Caco-2 (cell line): ENCODE results near the gene AUTS2. TPM values are rescaled to one million over a fixed set of nuclear protein-coding genes. Genes with fewer than 3 reads are reported as not detected.

Experiments used
- BruUV-seq: library from RNA; stranded (reverse); fragments of 400-500 nt; replicated peaks from 2 replicates; lab custom pipeline; 2021; lab: Mats Ljungman, UMichigan
- CTCF ChIA-PET: fragments of 300-600 bp; sonication (Branson Sonifier 250); formaldehyde crosslinking; loops from one replicate; lab custom pipeline; 2022; ENCODE audit warnings: antibody characterized with exemption; lab: Charles Lee
- POLR2A ChIA-PET: fragments of 300-600 bp; sonication (Branson Sonifier 250); formaldehyde crosslinking; loops from one replicate; lab custom pipeline; 2022; ENCODE audit warnings: antibody characterized with exemption; lab: Charles Lee
- DNase-seq, 2 experiments: peaks; one replicate each; pipeline versions ENCODE4 v3.0.0 to v3.0.0-alpha.2; 2020 to 2022
- H3K27me3 ChIP-seq: replicated peaks from 2 replicates; pipeline ENCODE4 v1.6.0; 2011; ENCODE audit warnings: low read length; ENCODE audit not compliant: control insufficient read depth, insufficient read depth
- H3K36me3 ChIP-seq: 2 replicates; pipeline ENCODE4 v1.5.1; 2011; ENCODE audit warnings: low read length; ENCODE audit not compliant: control insufficient read depth, insufficient read depth
- H3K4me1 ChIP-seq: fragments of 250-450 bp; sonication (Bioruptor Pico); 2 replicates; pipeline ENCODE4 v1.5.1; 2020; ENCODE audit warnings: mild to moderate bottlenecking
- H3K4me3 ChIP-seq: 2 replicates; pipeline ENCODE4 v1.5.1; 2011; ENCODE audit warnings: low read depth, mild to moderate bottlenecking, control low read depth, low read length
- H3K9me3 ChIP-seq: fragments of 250-450 bp; sonication (Bioruptor Pico); 2 replicates; pipeline ENCODE4 v1.5.1; 2020; ENCODE audit warnings: mild to moderate bottlenecking, moderate library complexity
- H3K27ac Mint-ChIP-seq: one replicate; pipeline ENCODE4 v1.8.0; 2022; ENCODE audit warnings: mixed read lengths; ENCODE audit not compliant: unreplicated experiment
- H3K27me3 Mint-ChIP-seq: one replicate; pipeline ENCODE4 v1.8.0; 2022; ENCODE audit warnings: mixed read lengths; ENCODE audit not compliant: insufficient read depth, unreplicated experiment
- H3K36me3 Mint-ChIP-seq: one replicate; pipeline ENCODE4 v1.8.0; 2022; ENCODE audit warnings: mild to moderate bottlenecking, mixed read lengths; ENCODE audit not compliant: insufficient read depth, unreplicated experiment
- H3K4me1 Mint-ChIP-seq: one replicate; pipeline ENCODE4 v1.8.0; 2022; ENCODE audit warnings: low read depth, mixed read lengths; ENCODE audit not compliant: unreplicated experiment
- H3K4me3 Mint-ChIP-seq: one replicate; pipeline ENCODE4 v1.8.0; 2022; ENCODE audit warnings: mild to moderate bottlenecking, moderate library complexity, mixed read lengths; ENCODE audit not compliant: unreplicated experiment
- H3K9me3 Mint-ChIP-seq: one replicate; pipeline ENCODE4 v1.8.0; 2022; ENCODE audit warnings: mixed read lengths; ENCODE audit not compliant: unreplicated experiment
- CTCF ChIP-seq, 2 experiments: fragments of 200-600 bp in 1 of 2; IDR thresholded peaks; 1 replicate in 1 of 2; 2 replicates in 1 of 2; pipeline versions ENCODE4 v1.5.1 to v1.8.0; 2011 to 2022; ENCODE audit warnings: antibody characterized with exemption in 1 of 2, control low read depth in 1 of 2, inconsistent platforms in 1 of 2, low read depth in 1 of 2, low read length in 1 of 2, mild to moderate bottlenecking in 1 of 2, moderate library complexity in 1 of 2; ENCODE audit not compliant: insufficient read depth in 1 of 2, severe bottlenecking in 1 of 2, unreplicated experiment in 1 of 2
- intact Hi-C: fragments of 100-400 bp; cut with micrococcal nuclease; formaldehyde crosslinking; loops from one replicate; pipeline ENCODE4 v1.10.0; 2022; ENCODE audit not compliant: unreplicated experiment
- total RNA-seq: library from RNA; stranded (reverse); gene quantifications from 2 replicates; pipeline ENCODE4 v1.2.3, GENCODE V29; 2022

The AUTS2 gene
- total RNA-seq, 1 experiment from 2014 or later = 37.1 TPM

GRCh38 chr7:69942573-69942972 is 344.3 kb downstream of the AUTS2 start:
- intact Hi-C loops = no loop called here

GRCh38 chr7:69946901-69947300 is 348.6 kb downstream of the AUTS2 start:
- CTCF ChIA-PET = no interaction called here

More at GRCh38 chr7:69942573-69942972, 344.3 kb downstream of the AUTS2 start:
- no peak for TF ChIP-seq CTCF (IDR thresholded peaks at IDR 0.05; ENCODE audit: insufficient read depth in 1 of 2, low read depth in 1 of 2, low read length in 1 of 2, severe bottlenecking in 1 of 2, unreplicated experiment in 1 of 2)
- CTCF ChIA-PET = no interaction called here
- no peaks in the 10 kb centered on the region for H3K27me3 ChIP-seq
- DNase-seq = no peak
- no peaks in the 10 kb centered on the region for H3K36me3 ChIP-seq
- no peak overlapping the region for H3K4me3 ChIP-seq
- H3K4me3 Mint-ChIP-seq = no peak overlapping the region
- H3K27ac Mint-ChIP-seq = no peak overlapping the region
- H3K9me3 ChIP-seq = no peaks in the 10 kb centered on the region
- no peaks in the 10 kb centered on the region for H3K4me1 Mint-ChIP-seq
- no peaks in the 10 kb centered on the region for H3K9me3 Mint-ChIP-seq
- POLR2A ChIA-PET = no interaction called here
- H3K4me1 ChIP-seq = no peaks in the 10 kb centered on the region
- H3K36me3 Mint-ChIP-seq = no peaks in the 10 kb centered on the region
- no TSS peak for BruUV-seq
- H3K27me3 Mint-ChIP-seq = peaks cover 17% of the 10 kb centered on the region

GRCh38 chr7:69947998-69948397 is 349.7 kb downstream of the AUTS2 start:
- H3K9me3 ChIP-seq = no peaks in the 10 kb centered on the region
- no peak overlapping the region for H3K4me3 ChIP-seq
- intact Hi-C loops = loop anchor here (1.0 kb wide), 1 partner anchor 8 kb away; no protein-coding TSS in a partner anchor
- BruUV-seq = no TSS peak
- ChIA-PET CTCF (no interaction called here), POLR2A (no interaction called here)
- H3K27me3 ChIP-seq = no peaks in the 10 kb centered on the region
- no peak overlapping the region for H3K27ac Mint-ChIP-seq
- peaks cover 9% of the 10 kb centered on the region for H3K27me3 Mint-ChIP-seq
- no peak overlapping the region for H3K4me3 Mint-ChIP-seq
- no peaks in the 10 kb centered on the region for H3K36me3 ChIP-seq
- no peaks in the 10 kb centered on the region for H3K9me3 Mint-ChIP-seq
- no peak for TF ChIP-seq CTCF (IDR thresholded peaks at IDR 0.05; ENCODE audit: insufficient read depth in 1 of 2, low read depth in 1 of 2, low read length in 1 of 2, severe bottlenecking in 1 of 2, unreplicated experiment in 1 of 2)
- no peaks in the 10 kb centered on the region for H3K36me3 Mint-ChIP-seq
- H3K4me1 Mint-ChIP-seq = no peaks in the 10 kb centered on the region
- no peaks in the 10 kb centered on the region for H3K4me1 ChIP-seq
- DNase-seq = no peak

More at GRCh38 chr7:69946901-69947300, 348.6 kb downstream of the AUTS2 start:
- no peaks in the 10 kb centered on the region for H3K27me3 ChIP-seq
- no peak overlapping the region for H3K4me3 ChIP-seq
- H3K9me3 ChIP-seq = no peaks in the 10 kb centered on the region
- H3K4me1 ChIP-seq = no peaks in the 10 kb centered on the region
- no peak for TF ChIP-seq CTCF (IDR thresholded peaks at IDR 0.05; ENCODE audit: insufficient read depth in 1 of 2, low read depth in 1 of 2, low read length in 1 of 2, severe bottlenecking in 1 of 2, unreplicated experiment in 1 of 2)
- no TSS peak for BruUV-seq
- POLR2A ChIA-PET = no interaction called here
- Mint-ChIP-seq H3K4me3 (no peak overlapping the region), H3K4me1 (no peaks in the 10 kb centered on the region), H3K27me3 (peaks cover 9% of the 10 kb centered on the region), H3K36me3 (no peaks in the 10 kb centered on the region), H3K9me3 (no peaks in the 10 kb centered on the region), H3K27ac (no peak overlapping the region)
- no peaks in the 10 kb centered on the region for H3K36me3 ChIP-seq
- no peak for DNase-seq
- intact Hi-C loops = loop anchor here (1.0 kb wide), 1 partner anchor 9 kb away; no protein-coding TSS in a partner anchor
